ENCODE data around the gene STAT5A.
"Not testable (repeated sequence)": the region's sequence is repeated elsewhere in the genome, so short reads cannot be mapped to it uniquely, and the experiment has no call there.

GRCh38 chr17:42264366-42264765, 23.9 kb upstream of the STAT5A start:
- not testable (repeated sequence) for TF ChIP-seq CTCF, POLR2A (IDR thresholded peaks at IDR 0.05)
